ENCODE results near the gene GPRC5B. TPM values are rescaled to one million over a fixed set of nuclear protein-coding genes. Genes with fewer than 3 reads are reported as not detected.
A peak's percentile ranks its signal among the peaks of the same experiment; 100 is the strongest.

GPRC5B gene
- total RNA-seq, 1 experiment from 2014 or later: 7.6 TPM

DNA sequence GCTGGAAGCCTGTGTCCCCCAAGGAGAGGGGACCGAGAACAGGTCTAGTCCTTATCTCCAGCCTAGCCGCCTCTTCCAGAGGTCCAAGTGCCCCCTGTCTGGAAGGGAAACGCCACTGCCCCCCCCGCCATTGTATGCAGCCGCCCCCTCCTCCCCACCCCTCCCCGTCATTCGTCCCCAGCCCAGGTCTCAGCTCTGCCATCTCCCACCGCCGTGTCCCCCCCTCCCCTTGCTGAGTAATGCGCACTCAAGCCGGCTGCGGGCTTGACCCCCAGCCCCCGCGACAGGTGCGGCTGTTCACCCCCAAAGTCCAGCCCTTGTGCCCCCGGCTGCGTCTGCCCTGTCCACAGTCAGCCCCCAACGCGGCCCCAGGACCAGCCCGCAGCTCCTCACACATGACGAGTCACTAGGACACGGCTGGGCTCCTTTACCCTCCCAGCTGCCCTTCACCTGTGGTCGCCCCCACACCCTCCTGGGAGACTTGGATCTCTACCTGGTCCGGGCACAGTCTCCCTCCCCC lies 622 bp downstream of the GPRC5B start:
- DNase-seq: peak in 1 of 2 experiments; percentile 15
- no peaks in the 10 kb centered on the region for H3K36me3 ChIP-seq (ENCODE audit: control insufficient read depth, insufficient read depth, low read length)
- Mint-ChIP-seq H3K27ac (ENCODE audit: unreplicated experiment) (no peak overlapping the region), H3K27me3 (ENCODE audit: insufficient read depth, unreplicated experiment) (no peaks in the 10 kb centered on the region), H3K4me3 (ENCODE audit: unreplicated experiment) (peak overlapping the region; percentile 71), H3K36me3 (ENCODE audit: insufficient read depth, unreplicated experiment) (peaks cover 6% of the 10 kb centered on the region), H3K9me3 (ENCODE audit: unreplicated experiment) (no peaks in the 10 kb centered on the region), H3K4me1 (ENCODE audit: low read depth, unreplicated experiment) (peaks cover 5% of the 10 kb centered on the region)
- ChIA-PET CTCF (interaction anchor here (0.5 to 2.0 kb wide), 4 partner anchors 283 to 466 kb away, joined by 3 to 10 read pairs (median 7); no protein-coding TSS in a partner anchor), POLR2A (no interaction called here)
- peak overlapping the region; percentile 47 for H3K4me3 ChIP-seq (ENCODE audit: low read depth, low read length)
- BruUV-seq (replicated peaks): no TSS peak
- H3K9me3 ChIP-seq: no peaks in the 10 kb centered on the region
- no peaks in the 10 kb centered on the region for H3K4me1 ChIP-seq
- H3K27me3 ChIP-seq (replicated peaks; ENCODE audit: control insufficient read depth, insufficient read depth, low read length): no peaks in the 10 kb centered on the region
- intact Hi-C loops (cut with micrococcal nuclease; ENCODE audit: unreplicated experiment): loop anchor here (10.0 kb wide), 2 partner anchors 129 to 169 kb away; partner anchors contain the start of genes IQCK and KNOP1
- no peak for TF ChIP-seq CTCF (IDR thresholded peaks at IDR 0.05; ENCODE audit: insufficient read depth in 1 of 2, low read depth in 1 of 2, low read length in 1 of 2, severe bottlenecking in 1 of 2, unreplicated experiment in 1 of 2)

- CTCF ChIA-PET: interaction anchor here (1.2 to 2.0 kb wide), 4 partner anchors 282 to 300 kb away, joined by 6 to 10 read pairs (median 7); no protein-coding TSS in a partner anchor
- peak overlapping the region; percentile 71 for H3K27ac Mint-ChIP-seq (ENCODE audit: unreplicated experiment)
- Histone ChIP-seq H3K27me3 (replicated peaks; ENCODE audit: control insufficient read depth, insufficient read depth, low read length) (no peaks in the 10 kb centered on the region), H3K4me3 (ENCODE audit: low read depth, low read length) (peak overlapping the region; percentile 47), H3K4me1 (no peaks in the 10 kb centered on the region), H3K9me3 (no peaks in the 10 kb centered on the region), H3K36me3 (ENCODE audit: control insufficient read depth, insufficient read depth, low read length) (no peaks in the 10 kb centered on the region)
- BruUV-seq (replicated peaks): no TSS peak
- no peaks in the 10 kb centered on the region for H3K9me3 Mint-ChIP-seq (ENCODE audit: unreplicated experiment)
- H3K4me1 Mint-ChIP-seq (ENCODE audit: low read depth, unreplicated experiment): peaks cover 5% of the 10 kb centered on the region
- no peaks in the 10 kb centered on the region for H3K27me3 Mint-ChIP-seq (ENCODE audit: insufficient read depth, unreplicated experiment)
- peaks cover 6% of the 10 kb centered on the region for H3K36me3 Mint-ChIP-seq (ENCODE audit: insufficient read depth, unreplicated experiment)
- DNase-seq: peak in 1 of 2 experiments; percentile 7
- intact Hi-C loops (cut with micrococcal nuclease; ENCODE audit: unreplicated experiment): loop anchor here (10.0 kb wide), 2 partner anchors 129 to 169 kb away; partner anchors contain the start of genes IQCK and KNOP1
- no peak for TF ChIP-seq CTCF (IDR thresholded peaks at IDR 0.05; ENCODE audit: insufficient read depth in 1 of 2, low read depth in 1 of 2, low read length in 1 of 2, severe bottlenecking in 1 of 2, unreplicated experiment in 1 of 2)
- POLR2A ChIA-PET: no interaction called here
- peak overlapping the region; percentile 71 for H3K4me3 Mint-ChIP-seq (ENCODE audit: unreplicated experiment)
Observed at GRCh38 chr16:19883296-19883965, 1.2 kb downstream of the GPRC5B start.

DNA sequence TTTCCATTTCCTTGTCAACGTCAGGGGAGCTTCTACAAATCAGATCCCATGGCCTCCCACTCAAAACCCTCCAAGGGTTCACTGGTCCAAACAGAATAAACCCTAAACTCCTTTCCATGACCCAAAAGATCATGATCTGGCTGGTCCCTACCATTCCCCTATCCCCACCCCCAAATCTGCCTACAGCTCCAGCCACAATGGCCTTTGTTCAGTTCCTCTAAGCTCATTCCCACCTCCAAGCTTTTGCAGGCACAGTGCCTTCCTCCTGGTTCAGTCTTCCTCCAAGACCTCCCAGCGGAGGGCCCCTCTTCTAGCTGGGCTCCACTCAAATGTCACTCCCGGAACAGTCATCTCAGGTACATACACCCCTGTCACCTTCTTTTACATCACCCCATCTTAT lies 2.0 kb downstream of the GPRC5B start:
- H3K27ac Mint-ChIP-seq (ENCODE audit: unreplicated experiment): peak overlapping the region; percentile 71
- no TSS peak for BruUV-seq (replicated peaks)
- peaks cover 6% of the 10 kb centered on the region for H3K36me3 Mint-ChIP-seq (ENCODE audit: insufficient read depth, unreplicated experiment)
- H3K27me3 Mint-ChIP-seq (ENCODE audit: insufficient read depth, unreplicated experiment): no peaks in the 10 kb centered on the region
- POLR2A ChIA-PET: no interaction called here
- H3K4me1 ChIP-seq: no peaks in the 10 kb centered on the region
- peak overlapping the region; percentile 71 for H3K4me3 Mint-ChIP-seq (ENCODE audit: unreplicated experiment)
- H3K9me3 ChIP-seq: no peaks in the 10 kb centered on the region
- H3K4me3 ChIP-seq (ENCODE audit: low read depth, low read length): no peak overlapping the region
- DNase-seq: no peak
- peaks cover 5% of the 10 kb centered on the region for H3K4me1 Mint-ChIP-seq (ENCODE audit: low read depth, unreplicated experiment)
- H3K36me3 ChIP-seq (ENCODE audit: control insufficient read depth, insufficient read depth, low read length): no peaks in the 10 kb centered on the region
- H3K9me3 Mint-ChIP-seq (ENCODE audit: unreplicated experiment): no peaks in the 10 kb centered on the region
- CTCF ChIA-PET: interaction anchor here (0.6 to 1.2 kb wide), 2 partner anchors 53 to 282 kb away, joined by 6 read pairs; no protein-coding TSS in a partner anchor
- TF ChIP-seq CTCF (IDR thresholded peaks at IDR 0.05; ENCODE audit: insufficient read depth in 1 of 2, low read depth in 1 of 2, low read length in 1 of 2, severe bottlenecking in 1 of 2, unreplicated experiment in 1 of 2): no peak
- no peaks in the 10 kb centered on the region for H3K27me3 ChIP-seq (replicated peaks; ENCODE audit: control insufficient read depth, insufficient read depth, low read length)
- intact Hi-C loops (cut with micrococcal nuclease; ENCODE audit: unreplicated experiment): loop anchor here (10.0 kb wide), 2 partner anchors 128 to 168 kb away; partner anchors contain the start of genes IQCK and KNOP1
